ENCODE measurements around the gene SDCCAG8. TPM values are rescaled to one million over a fixed set of nuclear protein-coding genes. Genes with fewer than 3 reads are reported as not detected.

SDCCAG8 gene
- total RNA-seq, 4 donors from 2014 or later: 30.3 to 131 (median 55.4) TPM

DNA sequence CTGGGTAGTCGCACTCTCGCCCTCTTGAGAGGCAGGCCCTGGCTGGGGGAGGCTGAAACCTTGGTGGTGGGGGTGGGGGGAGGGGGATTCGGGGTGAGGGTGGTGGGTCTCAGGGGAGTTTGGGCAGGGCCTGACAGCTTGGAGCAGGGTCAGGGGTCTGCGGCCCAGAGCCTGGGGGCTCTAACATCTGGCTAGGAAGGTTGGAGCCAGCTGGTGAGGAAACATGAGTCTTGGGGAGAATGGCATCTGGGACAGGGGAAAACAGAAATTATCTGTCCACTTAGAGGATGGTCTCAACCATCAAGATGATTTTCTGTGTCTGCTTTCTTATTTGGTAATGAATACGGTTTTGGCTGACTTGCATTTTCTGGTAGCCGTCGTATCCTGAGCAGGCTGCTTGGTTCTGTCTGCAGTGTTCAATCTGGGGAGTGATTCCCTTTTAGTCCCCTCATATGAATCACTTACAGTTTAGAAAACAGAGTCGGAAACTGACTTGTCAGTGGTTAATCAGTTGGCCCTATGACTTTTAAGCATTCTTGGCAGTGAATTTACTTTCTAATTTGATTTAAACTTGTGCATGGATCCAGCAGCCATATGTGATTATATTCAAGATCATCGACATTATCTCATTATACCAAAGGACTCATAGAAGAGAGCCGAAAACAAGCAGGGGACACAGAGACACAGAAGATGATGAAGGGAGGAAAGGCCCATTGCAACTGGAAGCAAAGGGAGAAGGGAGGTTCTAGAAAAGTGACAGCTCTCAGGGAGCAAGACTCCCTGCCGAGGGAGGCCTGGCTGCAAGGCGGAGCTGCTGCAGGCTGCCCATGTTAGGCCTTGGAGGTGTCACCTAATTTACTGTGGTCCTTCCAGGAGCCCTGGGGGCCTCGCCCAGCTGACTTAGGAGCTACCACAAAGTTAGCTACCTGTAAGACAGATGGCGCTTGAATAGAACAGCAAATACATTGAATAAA, 237.6 kb downstream of the SDCCAG8 start:
- no peak for DNase-seq
- no peaks in the 10 kb centered on the region for H3K9me3 ChIP-seq
- TF ChIP-seq, protein P1, sequence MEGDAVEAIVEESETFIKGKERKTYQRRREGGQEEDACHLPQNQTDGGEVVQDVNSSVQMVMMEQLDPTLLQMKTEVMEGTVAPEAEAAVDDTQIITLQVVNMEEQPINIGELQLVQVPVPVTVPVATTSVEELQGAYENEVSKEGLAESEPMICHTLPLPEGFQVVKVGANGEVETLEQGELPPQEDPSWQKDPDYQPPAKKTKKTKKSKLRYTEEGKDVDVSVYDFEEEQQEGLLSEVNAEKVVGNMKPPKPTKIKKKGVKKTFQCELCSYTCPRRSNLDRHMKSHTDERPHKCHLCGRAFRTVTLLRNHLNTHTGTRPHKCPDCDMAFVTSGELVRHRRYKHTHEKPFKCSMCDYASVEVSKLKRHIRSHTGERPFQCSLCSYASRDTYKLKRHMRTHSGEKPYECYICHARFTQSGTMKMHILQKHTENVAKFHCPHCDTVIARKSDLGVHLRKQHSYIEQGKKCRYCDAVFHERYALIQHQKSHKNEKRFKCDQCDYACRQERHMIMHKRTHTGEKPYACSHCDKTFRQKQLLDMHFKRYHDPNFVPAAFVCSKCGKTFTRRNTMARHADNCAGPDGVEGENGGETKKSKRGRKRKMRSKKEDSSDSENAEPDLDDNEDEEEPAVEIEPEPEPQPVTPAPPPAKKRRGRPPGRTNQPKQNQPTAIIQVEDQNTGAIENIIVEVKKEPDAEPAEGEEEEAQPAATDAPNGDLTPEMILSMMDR (IDR thresholded peaks at IDR 0.05): no peak
- no peak for TF ChIP-seq POLR2A (IDR thresholded peaks at IDR 0.05)
- no peak overlapping the region for H3K27ac ChIP-seq
- no peaks in the 10 kb centered on the region for H3K27me3 ChIP-seq
- H3K4me3 ChIP-seq: no peak overlapping the region
- H3K4me1 ChIP-seq: peaks cover 0 to 8% (median 0%) of the 10 kb centered on the region in 4 donors
- no peaks in the 10 kb centered on the region for H3K36me3 ChIP-seq

DNA sequence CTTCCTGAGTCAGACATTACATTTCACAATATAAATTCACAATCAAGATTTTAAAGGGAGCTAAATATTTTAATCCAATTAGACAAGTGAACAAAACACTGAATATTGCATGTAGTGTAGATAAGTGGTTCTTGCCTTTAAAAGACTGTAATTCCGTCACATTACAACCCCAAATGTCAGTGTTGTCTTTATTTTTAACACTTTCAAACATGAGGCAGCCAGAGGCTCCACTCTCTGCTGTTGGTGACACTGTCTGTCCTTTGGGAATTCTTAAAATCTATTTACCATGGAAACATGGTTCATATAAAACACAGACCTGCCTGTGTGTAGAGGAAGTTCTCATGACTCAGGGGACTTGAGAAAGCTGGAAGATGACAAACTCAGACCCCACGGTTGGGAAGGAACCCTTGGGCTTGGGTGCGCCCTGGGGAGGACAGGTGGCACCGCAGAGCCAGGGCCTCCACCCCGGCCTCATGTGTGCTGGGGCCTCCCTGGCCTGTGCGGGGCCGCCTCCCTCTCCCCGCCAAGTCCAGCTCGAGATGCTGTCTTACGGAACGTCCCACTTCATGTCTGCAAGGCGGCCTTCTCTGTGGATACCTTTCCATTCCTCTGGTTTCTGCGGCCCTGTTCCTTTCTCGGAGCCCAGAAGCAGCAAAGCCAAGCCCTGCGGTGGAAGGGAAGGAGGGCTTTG, 239.0 kb downstream of the SDCCAG8 start:
- Histone ChIP-seq H3K9me3 (no peaks in the 10 kb centered on the region), H3K4me3 (no peak overlapping the region), H3K27ac (peak overlapping the region in 1 of 4 donors; percentile 66), H3K27me3 (no peaks in the 10 kb centered on the region), H3K36me3 (no peaks in the 10 kb centered on the region), H3K4me1 (peaks cover 0 to 8% (median 0%) of the 10 kb centered on the region in 4 donors)
- no peak for DNase-seq
- TF ChIP-seq POLR2A (IDR thresholded peaks at IDR 0.05): no peak
- TF ChIP-seq, protein P1 (IDR thresholded peaks at IDR 0.05): no peak

DNA sequence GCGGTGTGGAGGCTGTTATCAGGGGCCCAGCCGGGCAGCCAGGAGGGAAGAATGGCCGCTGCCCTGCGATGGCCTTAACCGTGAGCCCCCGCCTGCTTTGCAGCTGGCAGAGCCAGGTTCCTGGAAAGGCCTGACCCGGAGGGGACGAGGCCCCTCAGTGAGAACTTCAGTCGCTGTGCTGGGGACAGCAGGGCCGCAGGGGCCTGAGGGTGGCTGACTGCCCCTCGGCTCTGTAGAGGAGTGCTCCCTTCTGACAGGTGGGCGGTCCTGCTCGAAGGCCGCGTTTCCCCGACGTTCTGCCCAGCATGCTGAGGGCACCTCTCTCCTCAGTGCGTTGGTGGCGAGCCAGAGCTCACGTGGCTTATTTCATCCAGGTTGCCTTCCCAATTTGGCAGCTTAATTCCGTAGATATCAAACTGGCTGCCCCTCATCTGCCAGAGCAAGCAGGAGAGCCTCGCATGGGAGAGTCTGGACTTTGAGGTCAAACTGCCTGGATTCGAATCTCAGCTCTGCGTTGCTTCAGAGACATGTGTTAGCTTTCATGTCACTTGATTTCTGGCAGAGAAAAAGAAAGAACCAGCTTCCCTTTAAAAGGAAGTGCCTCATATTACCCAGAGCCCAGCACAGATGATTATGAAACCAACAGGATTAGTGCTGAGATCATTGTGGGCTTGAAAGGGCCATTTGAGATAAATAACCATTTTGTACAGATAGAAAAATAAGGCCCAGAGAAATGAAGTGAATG, 239.8 kb downstream of the SDCCAG8 start:
- Histone ChIP-seq H3K9me3 (no peaks in the 10 kb centered on the region), H3K36me3 (no peaks in the 10 kb centered on the region), H3K4me3 (no peak overlapping the region), H3K27me3 (no peaks in the 10 kb centered on the region), H3K4me1 (peaks cover 0 to 8% (median 0%) of the 10 kb centered on the region in 4 donors), H3K27ac (peak overlapping the region in 3 of 4 donors; percentile 48 to 66 (median 49))
- no peak for DNase-seq
- TF ChIP-seq POLR2A (IDR thresholded peaks at IDR 0.05): no peak
- TF ChIP-seq, protein P1 (IDR thresholded peaks at IDR 0.05): no peak

DNA sequence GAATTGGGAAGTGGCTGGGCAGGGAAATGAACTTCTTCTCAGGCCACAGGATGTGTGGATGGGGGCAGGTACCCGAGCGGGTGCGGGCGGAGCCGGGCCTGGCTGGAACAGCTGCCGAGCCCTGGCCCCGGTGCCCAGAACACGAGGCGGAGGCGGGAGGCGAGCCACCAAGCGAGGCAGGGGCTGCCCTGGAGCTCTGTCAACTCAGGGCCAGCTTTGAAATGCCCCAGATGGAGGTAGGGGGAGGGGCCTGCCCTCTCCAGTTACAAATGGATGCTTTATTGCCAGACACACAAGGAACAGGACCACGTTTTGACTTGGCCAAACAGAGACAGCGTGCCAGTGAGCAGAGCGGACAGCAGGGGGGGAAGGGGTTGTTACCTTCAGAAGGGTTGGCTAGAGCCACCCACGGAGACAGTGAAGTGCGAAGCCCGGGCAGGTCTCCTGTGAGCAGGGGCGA, 240.4 kb downstream of the SDCCAG8 start:
- no peak for DNase-seq
- Histone ChIP-seq H3K27me3 (no peaks in the 10 kb centered on the region), H3K4me3 (no peak overlapping the region), H3K36me3 (no peaks in the 10 kb centered on the region), H3K9me3 (no peaks in the 10 kb centered on the region), H3K4me1 (peaks cover 0 to 8% (median 0%) of the 10 kb centered on the region in 4 donors), H3K27ac (peak overlapping the region in 3 of 4 donors; percentile 48 to 66 (median 49))
- TF ChIP-seq, protein P1 (IDR thresholded peaks at IDR 0.05): no peak
- TF ChIP-seq POLR2A (IDR thresholded peaks at IDR 0.05): no peak

DNA sequence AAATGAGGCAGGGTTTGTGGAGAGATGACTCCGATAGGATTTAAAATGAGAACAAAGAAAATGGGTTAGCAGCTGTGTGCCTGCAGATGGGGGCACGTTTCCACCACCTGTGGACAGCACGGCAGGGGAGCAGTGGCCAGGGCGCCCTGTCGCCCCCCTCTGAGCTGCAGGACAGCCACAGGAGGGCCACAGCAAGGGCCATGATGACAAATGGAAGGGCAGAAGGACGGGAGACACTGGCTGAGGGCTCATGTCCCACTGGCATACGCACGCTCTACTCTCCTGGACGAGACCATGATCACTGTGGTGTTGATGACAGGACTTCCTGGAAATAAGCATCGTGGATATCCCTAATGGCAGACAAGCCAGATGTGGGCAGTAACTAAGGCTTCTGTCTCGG, 241.0 kb downstream of the SDCCAG8 start:
- Histone ChIP-seq H3K27ac (no peak overlapping the region), H3K36me3 (no peaks in the 10 kb centered on the region), H3K4me1 (peaks cover 0 to 8% (median 0%) of the 10 kb centered on the region in 4 donors), H3K9me3 (no peaks in the 10 kb centered on the region), H3K4me3 (no peak overlapping the region), H3K27me3 (no peaks in the 10 kb centered on the region)
- TF ChIP-seq, protein P1 (IDR thresholded peaks at IDR 0.05): no peak
- TF ChIP-seq POLR2A (IDR thresholded peaks at IDR 0.05): no peak
- no peak for DNase-seq

Data from Peyer's patch (tissue), 4 donors.